CD4-positive, alpha-beta T cell treated with Interleukin-6 at 100 ng/mL for 8 hours (primary cell): ENCODE measurements around the gene P2RY12.

ENCODE experiments used
- DNase-seq: peaks from one replicate; pipeline ENCODE4 v3.0.0-alpha.2; 2020; ENCODE audit warnings: mixed read lengths, low spot score

P2RY12 gene

GRCh38 chr3:151307131-151307530, 77.4 kb downstream of the P2RY12 start:
- DNase-seq, result no peak

GRCh38 chr3:151306168-151306810, 78.3 kb downstream of the P2RY12 start:
- DNase-seq, result no peak

- no peak for DNase-seq
Measured at GRCh38 chr3:151305775-151306151, 78.8 kb downstream of the P2RY12 start.

- no peak for DNase-seq
Measured at GRCh38 chr3:151305060-151305774, 79.3 kb downstream of the P2RY12 start.

- no peak for DNase-seq
Measured at GRCh38 chr3:151303751-151304150, 80.8 kb downstream of the P2RY12 start.

- DNase-seq, result no peak
Measured at GRCh38 chr3:151301787-151302186, 82.8 kb downstream of the P2RY12 start.

- DNase-seq, result no peak
Measured at GRCh38 chr3:151300539-151300938, 84.0 kb downstream of the P2RY12 start.

GRCh38 chr3:151299006-151299405, 85.5 kb downstream of the P2RY12 start:
- no peak for DNase-seq

- no peak for DNase-seq
Measured at GRCh38 chr3:151297429-151297828, 87.1 kb downstream of the P2RY12 start.

- DNase-seq, result no peak
Measured at GRCh38 chr3:151296226-151296625, 88.3 kb downstream of the P2RY12 start.

GRCh38 chr3:151293127-151293526, 91.4 kb downstream of the P2RY12 start:
- DNase-seq, result no peak

GRCh38 chr3:151290673-151291072, 93.9 kb downstream of the P2RY12 start:
- no peak for DNase-seq

- DNase-seq, result no peak
Measured at GRCh38 chr3:151289445-151289844, 95.1 kb downstream of the P2RY12 start.
